Osteoblast (primary cell): ENCODE measurements around the gene KCNN3. TPM values are rescaled to one million over a fixed set of nuclear protein-coding genes. Genes with fewer than 3 reads are reported as not detected.

Experiments used
- DNase-seq: peaks from one replicate; pipeline ENCODE4 v3.0.0; 2011; ENCODE audit warnings: low spot score, mixed read lengths; ENCODE audit not compliant: insufficient read length; ENCODE audit errors: missing footprints
- H2AFZ ChIP-seq: 2 replicates; pipeline ENCODE4 v1.6.0; 2011; ENCODE audit warnings: mild to moderate bottlenecking, low read length
- H3K27ac ChIP-seq: 2 replicates; pipeline ENCODE4 v1.5.1; 2011; ENCODE audit warnings: mild to moderate bottlenecking, low read depth, low read length, moderate library complexity
- H3K27me3 ChIP-seq: 2 replicates; pipeline ENCODE4 v1.6.0; 2012; ENCODE audit warnings: mild to moderate bottlenecking, control low read depth, inconsistent platforms, low read length, moderate library complexity; ENCODE audit not compliant: insufficient read depth
- H3K36me3 ChIP-seq: 2 replicates; pipeline ENCODE4 v1.5.1; 2011; ENCODE audit warnings: mild to moderate bottlenecking, low read length, control low read depth, moderate library complexity; ENCODE audit not compliant: insufficient read depth
- H3K4me1 ChIP-seq: 2 replicates; pipeline ENCODE4 v1.5.1; 2011; ENCODE audit warnings: mild to moderate bottlenecking, low read length, control low read depth, moderate library complexity; ENCODE audit not compliant: insufficient read depth
- H3K4me2 ChIP-seq: 2 replicates; pipeline ENCODE4 v1.6.0; 2011; ENCODE audit warnings: mild to moderate bottlenecking, low read length; ENCODE audit not compliant: insufficient read depth
- H3K4me3 ChIP-seq: fragments of 200-600 bp; sonication (generic); 3 replicates; pipeline ENCODE4 v1.5.1; 2012; ENCODE audit warnings: mild to moderate bottlenecking, low read length, inconsistent platforms; ENCODE audit not compliant: insufficient read depth
- H3K79me2 ChIP-seq: 2 replicates; pipeline ENCODE4 v1.6.0; 2012; ENCODE audit warnings: mild to moderate bottlenecking, low read length, control low read depth, inconsistent platforms; ENCODE audit not compliant: insufficient read depth
- H3K9me3 ChIP-seq: 2 replicates; pipeline ENCODE4 v1.5.1; 2011; ENCODE audit warnings: low read depth, low read length, control low read depth
- H4K20me1 ChIP-seq: 2 replicates; pipeline ENCODE4 v1.6.0; 2012; ENCODE audit warnings: mild to moderate bottlenecking, low read length, control low read depth; ENCODE audit not compliant: insufficient read depth
- CTCF ChIP-seq: IDR thresholded peaks from 2 replicates; pipeline ENCODE4 v1.5.1; 2011; ENCODE audit warnings: mild to moderate bottlenecking, low read depth, low read length, moderate library complexity; ENCODE audit errors: extremely low read depth
- total RNA-seq: library from RNA; depleted of rRNA; stranded (reverse); fragments of >200 nt; gene quantifications from 2 replicates; pipeline ENCODE4 v1.2.3, GENCODE V29; 2012

Gene KCNN3
- total RNA-seq, 1 donor: under 0.01 TPM

DNA sequence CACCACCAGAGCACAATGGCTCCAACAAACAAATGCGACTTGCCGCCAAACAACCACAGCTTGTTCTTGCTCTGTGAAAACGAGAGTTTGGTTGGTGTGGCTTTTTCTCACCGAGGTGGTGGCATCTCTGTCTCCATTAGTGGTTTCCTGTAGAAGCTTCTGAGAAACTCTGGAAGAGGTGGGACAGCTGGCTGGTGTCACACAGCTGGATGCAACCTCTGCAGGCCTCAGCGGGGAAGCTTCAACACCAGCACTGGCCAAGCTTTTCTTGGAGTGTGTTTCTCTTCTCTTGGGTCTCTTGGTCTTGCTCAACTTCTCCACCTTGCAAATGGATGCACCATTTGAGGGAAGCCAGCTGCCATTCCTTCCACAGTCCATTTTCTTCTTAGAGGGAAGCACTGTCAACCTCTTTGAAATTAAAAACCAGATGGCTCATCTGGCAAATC is 124.8 kb downstream of the KCNN3 start:
- H3K4me1 ChIP-seq: peaks cover 17% of the 10 kb centered on the region
- no peaks in the 10 kb centered on the region for H4K20me1 ChIP-seq
- H3K36me3 ChIP-seq: no peaks in the 10 kb centered on the region
- no peaks in the 10 kb centered on the region for H3K9me3 ChIP-seq
- TF ChIP-seq CTCF: no peak
- H3K27me3 ChIP-seq: peaks cover 66% of the 10 kb centered on the region
- no peaks in the 10 kb centered on the region for H3K79me2 ChIP-seq
- H3K4me2 ChIP-seq: no peak overlapping the region
- DNase-seq: no peak
- no peak overlapping the region for H3K27ac ChIP-seq
- no peak overlapping the region for H3K4me3 ChIP-seq
- H2AFZ ChIP-seq: no peak overlapping the region

DNA sequence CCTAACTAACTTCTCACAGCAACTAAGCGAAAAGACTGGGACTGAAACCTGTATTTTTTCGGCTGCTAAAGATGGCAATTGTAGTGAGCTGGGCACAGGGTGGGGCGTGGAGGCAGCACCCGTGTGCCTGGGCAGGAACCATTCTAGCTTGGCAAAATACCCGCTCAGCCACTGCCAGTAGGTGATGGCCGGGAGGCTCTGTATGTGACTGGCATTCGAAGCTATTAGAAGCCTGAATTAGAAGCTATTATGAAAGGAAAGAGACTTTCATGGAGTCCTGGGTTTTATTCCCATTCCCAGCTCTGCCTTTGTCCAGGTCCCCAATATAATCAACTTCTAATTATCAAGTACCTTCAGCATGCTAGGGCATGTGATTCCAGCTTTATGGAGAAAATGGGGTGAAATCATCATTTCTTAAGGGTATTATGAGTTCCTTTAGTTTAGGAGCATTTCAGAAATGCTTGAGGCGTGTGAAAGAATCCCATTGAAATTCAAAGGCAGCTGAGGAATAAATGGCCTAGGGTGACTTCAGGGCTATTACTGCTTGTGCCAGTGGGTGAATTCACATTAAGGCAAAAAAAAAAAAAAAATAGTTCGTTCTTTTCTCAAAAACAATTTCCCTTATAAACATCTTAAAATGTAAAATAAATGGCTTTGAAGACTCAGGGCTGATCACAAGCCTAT is 125.6 kb downstream of the KCNN3 start:
- Histone ChIP-seq H3K4me2 (no peak overlapping the region), H3K9me3 (no peaks in the 10 kb centered on the region), H3K27me3 (peaks cover 66% of the 10 kb centered on the region), H4K20me1 (no peaks in the 10 kb centered on the region), H3K36me3 (no peaks in the 10 kb centered on the region), H3K27ac (no peak overlapping the region), H3K4me3 (no peak overlapping the region), H3K4me1 (peaks cover 15% of the 10 kb centered on the region), H2AFZ (no peak overlapping the region), H3K79me2 (no peaks in the 10 kb centered on the region)
- no peak for DNase-seq
- no peak for TF ChIP-seq CTCF

GRCh38 chr1:154743526-154744036 is 126.5 kb downstream of the KCNN3 start:
- Histone ChIP-seq H3K9me3 (no peaks in the 10 kb centered on the region), H2AFZ (no peak overlapping the region), H3K4me2 (no peak overlapping the region), H3K27me3 (peaks cover 67% of the 10 kb centered on the region), H4K20me1 (no peaks in the 10 kb centered on the region), H3K27ac (no peak overlapping the region), H3K4me3 (no peak overlapping the region), H3K79me2 (no peaks in the 10 kb centered on the region), H3K4me1 (peaks cover 7% of the 10 kb centered on the region), H3K36me3 (no peaks in the 10 kb centered on the region)
- TF ChIP-seq CTCF: no peak
- DNase-seq: no peak

- TF ChIP-seq CTCF: no peak
- H3K36me3 ChIP-seq: no peaks in the 10 kb centered on the region
- no peak overlapping the region for H2AFZ ChIP-seq
- H3K27me3 ChIP-seq: peaks cover 62% of the 10 kb centered on the region
- H3K4me1 ChIP-seq: peaks cover 8% of the 10 kb centered on the region
- H4K20me1 ChIP-seq: no peaks in the 10 kb centered on the region
- H3K4me2 ChIP-seq: no peak overlapping the region
- no peak for DNase-seq
- H3K79me2 ChIP-seq: no peaks in the 10 kb centered on the region
- no peak overlapping the region for H3K27ac ChIP-seq
- no peak overlapping the region for H3K4me3 ChIP-seq
- no peaks in the 10 kb centered on the region for H3K9me3 ChIP-seq
These were observed 127.5 kb downstream of the KCNN3 start for GRCh38 chr1:154742606-154743005.
